Endothelial cell (in vitro differentiated cells): ENCODE measurements around the gene CRADD. TPM values are rescaled to one million over a fixed set of nuclear protein-coding genes. Genes with fewer than 3 reads are reported as not detected.

Experiments used
- DNase-seq: peaks from one replicate; pipeline ENCODE4 v3.0.0; 2021; ENCODE audit warnings: low spot score
- H3K27ac Mint-ChIP-seq: one replicate; pipeline ENCODE4 v1.8.0; 2021; ENCODE audit warnings: mixed read lengths, inconsistent platforms; ENCODE audit not compliant: unreplicated experiment
- H3K27me3 Mint-ChIP-seq: one replicate; pipeline ENCODE4 v1.8.0; 2021; ENCODE audit warnings: mild to moderate bottlenecking, moderate library complexity, mixed read lengths, inconsistent platforms; ENCODE audit not compliant: unreplicated experiment
- H3K36me3 Mint-ChIP-seq: one replicate; pipeline ENCODE4 v1.8.0; 2021; ENCODE audit warnings: mild to moderate bottlenecking, low read depth, mixed read lengths, inconsistent platforms; ENCODE audit not compliant: unreplicated experiment
- H3K4me1 Mint-ChIP-seq: one replicate; pipeline ENCODE4 v1.8.0; 2021; ENCODE audit warnings: mild to moderate bottlenecking, mixed read lengths, inconsistent platforms; ENCODE audit not compliant: unreplicated experiment
- H3K4me3 Mint-ChIP-seq: one replicate; pipeline ENCODE4 v1.8.0; 2021; ENCODE audit warnings: mild to moderate bottlenecking, mixed read lengths, inconsistent platforms; ENCODE audit not compliant: unreplicated experiment
- H3K9me3 Mint-ChIP-seq: one replicate; pipeline ENCODE4 v1.8.0; 2021; ENCODE audit warnings: mixed read lengths, inconsistent platforms; ENCODE audit not compliant: unreplicated experiment
- CTCF ChIP-seq: fragments of 200-600 bp; sonication (generic); IDR thresholded peaks from one replicate; pipeline ENCODE4 v1.5.0; 2021; ENCODE audit warnings: antibody characterized with exemption; ENCODE audit not compliant: unreplicated experiment
- total RNA-seq: library from RNA; stranded (reverse); fragmentation: NEBNext Ultra II Directional; extraction: Animal tissue kit (Norgen Biotek cat#: 25700); gene quantifications from one replicate; pipeline ENCODE4 v1.2.1, GENCODE V29; 2021; ENCODE audit not compliant: unreplicated experiment

The CRADD gene
- total RNA-seq, 1 donor from 2014 or later = 6.5 TPM

- no peak for DNase-seq
These were observed 130.2 kb downstream of the CRADD start for GRCh38 chr12:93807354-93807753.

GRCh38 chr12:93808169-93808899 is 131.2 kb downstream of the CRADD start:
- no peak for DNase-seq
- TF ChIP-seq CTCF = no peak
- no peaks in the 10 kb centered on the region for H3K27me3 Mint-ChIP-seq
- H3K36me3 Mint-ChIP-seq = no peaks in the 10 kb centered on the region
- no peaks in the 10 kb centered on the region for H3K9me3 Mint-ChIP-seq
- H3K4me1 Mint-ChIP-seq = peaks cover under 1% of the 10 kb centered on the region
- no peak overlapping the region for H3K27ac Mint-ChIP-seq
- H3K4me3 Mint-ChIP-seq = no peak overlapping the region

More at GRCh38 chr12:93807354-93807753, 130.2 kb downstream of the CRADD start:
- Mint-ChIP-seq H3K27me3 (no peaks in the 10 kb centered on the region), H3K4me1 (no peaks in the 10 kb centered on the region), H3K4me3 (no peak overlapping the region), H3K36me3 (no peaks in the 10 kb centered on the region), H3K27ac (no peak overlapping the region), H3K9me3 (no peaks in the 10 kb centered on the region)
- TF ChIP-seq CTCF = no peak

GRCh38 chr12:93812626-93813025 is 135.5 kb downstream of the CRADD start:
- Mint-ChIP-seq H3K27ac (no peak overlapping the region), H3K4me1 (peaks cover 4% of the 10 kb centered on the region), H3K36me3 (no peaks in the 10 kb centered on the region), H3K27me3 (no peaks in the 10 kb centered on the region), H3K4me3 (no peak overlapping the region), H3K9me3 (no peaks in the 10 kb centered on the region)
- DNase-seq = no peak
- no peak for TF ChIP-seq CTCF

GRCh38 chr12:93813186-93813585 is 136.0 kb downstream of the CRADD start:
- Mint-ChIP-seq H3K4me3 (no peak overlapping the region), H3K27me3 (no peaks in the 10 kb centered on the region), H3K27ac (no peak overlapping the region), H3K4me1 (peaks cover 4% of the 10 kb centered on the region), H3K36me3 (no peaks in the 10 kb centered on the region), H3K9me3 (no peaks in the 10 kb centered on the region)
- no peak for DNase-seq
- no peak for TF ChIP-seq CTCF

GRCh38 chr12:93813972-93814821 is 137.0 kb downstream of the CRADD start:
- Mint-ChIP-seq H3K4me1 (peaks cover 4% of the 10 kb centered on the region), H3K27ac (no peak overlapping the region), H3K27me3 (no peaks in the 10 kb centered on the region), H3K9me3 (no peaks in the 10 kb centered on the region), H3K4me3 (no peak overlapping the region), H3K36me3 (no peaks in the 10 kb centered on the region)
- no peak for TF ChIP-seq CTCF
- DNase-seq = no peak
